ENCODE results near the gene PPP1R27. TPM values are rescaled to one million over a fixed set of nuclear protein-coding genes. Genes with fewer than 3 reads are reported as not detected.
"Not testable (repeated sequence)": the region's sequence is repeated elsewhere in the genome, so short reads cannot be mapped to it uniquely, and the experiment has no call there.

Gene PPP1R27
- total RNA-seq, 1 donor from 2014 or later = not detected

DNA sequence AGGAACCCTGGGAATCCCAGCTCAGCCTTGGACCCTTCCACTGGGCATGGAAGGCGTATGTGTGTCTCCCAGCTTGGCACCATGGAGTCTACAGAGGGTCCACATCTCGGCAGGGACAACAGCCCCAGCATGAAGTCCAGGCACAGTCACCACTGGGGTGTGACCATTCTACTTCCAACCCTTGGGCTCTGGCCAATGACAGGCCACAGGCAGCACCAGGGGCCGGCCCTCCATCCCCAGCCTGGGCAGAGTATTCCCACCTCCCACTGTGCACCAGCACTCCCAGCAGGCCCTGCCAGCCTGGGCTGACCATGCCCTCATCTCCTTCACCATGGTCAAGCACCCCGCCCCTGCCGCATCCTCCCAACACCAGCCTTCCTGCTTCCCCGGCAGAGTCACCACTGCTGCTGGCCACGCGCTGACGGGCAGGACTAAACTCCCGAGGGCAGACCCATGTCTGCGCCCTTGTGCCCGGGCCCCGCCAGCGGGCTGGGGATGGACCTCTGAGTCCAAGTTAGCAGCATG lies 9.5 kb upstream of the PPP1R27 start:
- no peak for DNase-seq (ENCODE audit: missing footprints)
- intact Hi-C loops (cut with DNase I) = no loop called here
- no peak for ATAC-seq

DNA sequence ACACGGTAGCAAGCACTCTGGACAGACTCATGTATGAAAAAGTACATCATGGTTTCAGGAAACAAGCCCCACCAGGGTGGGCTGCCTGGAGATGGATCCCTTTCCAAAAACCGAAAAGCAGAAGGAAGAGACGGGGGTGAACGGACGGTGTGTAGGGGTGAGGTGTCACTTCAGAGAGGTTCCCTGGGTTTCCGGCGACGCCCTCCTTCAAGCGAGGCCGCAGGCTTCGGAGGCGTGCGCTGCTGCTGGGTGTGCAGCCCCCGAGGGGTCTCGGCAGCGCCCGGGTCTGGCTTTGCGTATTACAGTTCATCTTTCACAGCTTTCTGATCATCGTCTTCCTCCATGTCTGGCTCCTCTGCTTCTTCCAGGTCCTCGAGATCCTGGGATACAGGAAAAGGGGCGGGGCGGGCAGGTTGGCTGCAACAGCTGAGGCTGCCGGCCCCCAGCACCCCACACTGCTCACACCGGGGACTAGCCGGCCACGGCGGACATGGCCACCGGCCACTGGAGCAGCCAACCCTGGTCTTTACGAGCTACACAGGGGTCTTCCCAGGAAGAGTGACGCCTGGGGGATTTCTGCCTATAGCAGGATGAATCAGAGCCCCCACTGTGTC lies 9.0 kb upstream of the PPP1R27 start:
- DNase-seq (ENCODE audit: missing footprints) (no peak), ATAC-seq (no peak)
- intact Hi-C loops (cut with DNase I) = no loop called here

DNA sequence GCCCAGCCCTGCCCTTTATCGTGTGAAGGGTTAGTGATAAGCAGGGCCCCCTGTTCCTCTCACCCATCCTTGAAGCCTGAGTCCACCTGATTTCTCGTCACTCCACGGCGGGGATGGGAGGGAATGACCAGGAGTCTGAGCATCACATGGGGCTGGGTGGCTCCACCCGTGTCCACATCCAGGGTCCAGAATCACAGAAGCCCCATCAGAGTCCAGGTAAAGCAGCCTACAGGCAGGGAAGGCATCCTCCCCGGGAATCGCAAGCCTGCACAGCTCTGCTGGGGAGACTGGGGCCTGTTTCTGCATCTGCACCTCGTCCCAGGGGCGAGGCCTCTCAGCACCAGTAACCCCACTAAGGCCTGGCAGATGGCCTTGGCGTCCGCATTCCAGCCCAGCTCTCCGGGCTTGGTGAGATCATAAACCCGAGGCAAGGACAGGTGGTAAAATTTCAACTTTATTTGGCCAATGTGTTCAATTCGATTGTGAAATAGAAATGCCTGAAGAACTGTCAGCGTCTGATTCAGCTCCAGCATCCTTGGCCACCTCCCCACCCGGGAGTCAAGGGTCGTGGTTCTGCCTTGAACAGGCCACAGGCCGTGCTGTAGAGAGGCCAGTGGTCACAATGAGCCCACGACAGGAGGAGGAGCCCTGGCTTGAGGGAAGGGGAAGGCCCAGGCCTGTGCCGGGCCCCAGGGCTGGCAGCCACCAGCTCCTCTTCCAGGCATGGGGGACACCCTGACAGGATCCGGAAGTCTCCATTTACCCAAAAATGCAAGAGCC lies 8.1 kb upstream of the PPP1R27 start:
- no peak for ATAC-seq
- intact Hi-C loops (cut with DNase I) = no loop called here

DNA sequence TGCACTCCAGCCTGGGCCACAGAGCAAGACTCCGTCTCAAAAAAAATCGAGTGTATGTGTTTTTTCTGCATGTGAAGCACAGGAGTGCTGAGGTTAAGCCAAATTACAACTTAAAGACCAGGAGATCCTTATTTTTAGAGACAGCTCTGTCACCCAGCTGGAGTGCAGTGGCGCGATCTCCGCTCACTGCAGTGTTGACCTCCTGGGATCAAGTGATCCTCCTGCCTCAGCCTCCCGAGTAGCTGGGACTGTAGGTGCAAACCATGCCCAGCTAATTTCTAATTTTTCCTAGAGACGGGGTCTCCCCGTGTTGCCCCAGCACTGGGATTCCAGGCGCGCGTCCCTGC lies 7.5 kb upstream of the PPP1R27 start:
- DNase-seq (ENCODE audit: missing footprints) = no peak

More for the DNA sequence above, 8.1 kb upstream of the PPP1R27 start:
- no peak for DNase-seq (ENCODE audit: missing footprints)

DNA sequence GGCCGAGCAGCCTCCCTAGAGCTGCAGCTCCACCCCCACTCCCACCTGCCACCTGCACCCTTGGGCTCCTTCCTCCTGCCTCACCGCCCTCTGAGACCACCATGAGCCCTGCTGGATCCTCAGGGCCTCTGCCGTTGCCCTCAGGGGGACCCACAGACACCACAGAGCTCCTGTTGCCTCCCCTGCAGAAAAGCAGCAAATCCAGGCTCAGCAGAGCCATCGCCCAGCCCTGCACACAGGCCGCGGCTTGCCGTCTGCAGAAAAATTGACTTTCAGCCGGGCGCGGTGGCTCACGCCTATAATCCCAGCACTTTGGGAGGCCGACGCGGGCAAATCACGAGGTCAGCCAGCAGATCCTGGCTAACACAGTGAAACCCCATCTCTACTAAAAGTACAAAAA lies 7.0 kb upstream of the PPP1R27 start:
- intact Hi-C loops (cut with DNase I) = no loop called here
- ATAC-seq (peak; percentile 3), DNase-seq (ENCODE audit: missing footprints) (no peak)

More for the DNA sequence above, 7.5 kb upstream of the PPP1R27 start:
- intact Hi-C loops (cut with DNase I) = no loop called here
- ATAC-seq = no peak

DNA sequence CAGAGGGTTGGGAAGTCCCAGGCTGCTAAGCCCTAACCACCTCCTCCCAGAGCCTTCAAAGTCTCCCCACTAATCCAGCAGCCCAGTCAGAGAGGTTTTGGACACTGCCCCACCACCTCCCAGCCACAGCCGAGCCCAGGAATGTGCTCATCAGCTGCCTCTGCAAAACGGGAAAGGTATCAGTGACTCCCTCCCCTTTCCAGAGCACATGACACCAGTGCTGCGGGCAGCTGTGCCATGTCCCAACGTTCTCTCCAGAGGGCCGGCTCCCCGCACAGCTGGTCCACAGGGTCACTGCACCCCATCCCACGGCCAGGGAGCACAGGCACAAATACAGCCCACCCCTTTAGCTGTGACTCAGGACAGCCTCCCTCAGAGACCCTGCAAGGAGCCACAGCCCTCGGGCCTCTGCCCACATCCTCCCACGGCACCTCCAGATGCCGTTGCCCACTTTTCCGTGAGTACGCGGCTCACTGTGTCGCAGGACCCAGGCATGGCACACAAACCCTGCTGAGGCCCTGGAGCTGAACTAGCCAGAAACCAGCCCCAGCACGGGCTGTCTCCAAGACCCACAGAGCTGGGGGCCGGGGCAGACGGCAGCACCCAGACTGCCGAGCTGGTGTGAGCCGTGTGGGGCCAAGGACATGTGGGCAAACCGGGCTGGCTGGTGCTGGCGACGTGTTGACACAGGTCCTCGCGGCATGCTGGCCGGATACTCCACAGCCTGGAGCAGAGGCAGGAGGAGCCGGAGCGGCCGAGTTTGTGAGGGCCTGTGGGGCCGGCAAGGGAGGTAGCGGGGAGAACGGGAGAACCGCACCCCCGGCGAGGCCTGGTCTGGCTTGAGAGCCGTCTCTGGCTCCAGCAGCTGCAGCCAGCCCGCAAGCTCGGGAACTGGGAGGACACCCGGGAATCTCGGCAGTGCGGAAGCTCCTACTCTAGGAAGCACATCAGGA lies 6.3 kb upstream of the PPP1R27 start:
- intact Hi-C loops (cut with DNase I) = no loop called here
- DNase-seq (ENCODE audit: missing footprints) = no peak
- ATAC-seq = peak; percentile 72

DNA sequence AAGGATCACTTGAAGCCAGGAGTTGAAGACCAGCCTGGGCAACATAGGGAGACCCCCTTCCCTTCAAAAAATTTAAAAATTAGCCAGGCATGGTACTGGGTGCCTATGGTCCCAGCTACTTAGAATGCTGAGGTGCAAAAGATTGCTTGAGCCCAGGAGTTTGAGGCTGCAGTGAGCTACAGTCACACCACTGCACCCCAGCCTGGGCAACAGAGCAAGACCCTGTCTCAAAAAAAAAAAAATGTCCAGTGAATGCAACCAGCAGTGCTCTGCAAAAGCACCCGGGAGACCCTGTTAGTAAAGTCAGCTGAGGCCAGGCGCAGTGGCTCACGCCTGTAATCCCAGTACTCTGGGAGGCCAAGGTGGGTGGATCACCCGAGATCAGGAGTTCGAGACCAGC lies 5.2 kb upstream of the PPP1R27 start:
- ATAC-seq; intact Hi-C loops (cut with DNase I); DNase-seq (ENCODE audit: missing footprints): not testable (repeated sequence)

DNA sequence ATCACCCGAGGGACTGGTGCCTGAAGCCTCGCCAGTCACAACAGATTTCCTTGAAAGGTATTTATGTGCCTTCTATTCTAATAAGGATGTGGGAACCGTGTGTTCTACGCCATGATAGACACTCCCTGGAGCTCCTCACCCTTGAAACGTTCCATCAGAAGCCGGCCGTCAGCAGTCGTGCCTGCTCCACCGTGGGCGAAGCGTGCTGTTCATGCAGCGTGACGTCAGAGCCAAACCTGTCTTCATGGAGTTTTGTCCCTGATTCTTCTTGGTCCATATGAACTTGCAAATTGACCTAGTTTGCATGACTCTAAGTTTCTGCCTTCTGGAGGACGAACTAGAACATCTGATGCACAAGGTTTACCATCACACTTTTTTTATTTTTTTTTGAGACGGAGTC lies 4.5 kb upstream of the PPP1R27 start:
- no peak for ATAC-seq

DNA sequence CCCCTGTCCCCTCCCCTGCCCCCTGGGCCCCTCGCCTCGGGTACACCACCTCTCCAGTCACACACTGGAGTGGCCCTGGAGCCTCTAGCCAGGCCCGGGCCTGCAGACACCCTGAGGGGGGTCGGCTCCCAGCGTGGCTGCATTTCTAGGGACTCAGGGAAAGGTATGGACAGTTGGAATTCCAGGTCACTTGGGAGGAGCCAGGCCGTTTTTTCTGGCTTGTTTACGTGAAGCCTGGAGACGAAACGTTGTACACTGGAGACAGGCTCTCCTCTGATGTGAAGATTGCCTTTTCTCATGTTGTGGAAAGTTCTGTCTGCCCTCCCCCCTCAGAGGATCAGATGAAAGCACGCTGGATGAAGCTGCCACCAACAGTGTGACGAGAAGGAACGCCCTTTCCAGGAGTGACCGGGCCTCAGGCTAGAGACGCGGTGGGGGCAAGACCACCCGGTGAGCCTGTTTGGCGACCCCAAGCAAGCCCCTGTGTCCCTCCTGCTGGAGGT lies 4.0 kb upstream of the PPP1R27 start:
- ATAC-seq (no peak), DNase-seq (ENCODE audit: missing footprints) (no peak)
- intact Hi-C loops (cut with DNase I) = no loop called here

More for the DNA sequence above, 4.5 kb upstream of the PPP1R27 start:
- no peak for DNase-seq (ENCODE audit: missing footprints)
- intact Hi-C loops (cut with DNase I) = no loop called here

DNA sequence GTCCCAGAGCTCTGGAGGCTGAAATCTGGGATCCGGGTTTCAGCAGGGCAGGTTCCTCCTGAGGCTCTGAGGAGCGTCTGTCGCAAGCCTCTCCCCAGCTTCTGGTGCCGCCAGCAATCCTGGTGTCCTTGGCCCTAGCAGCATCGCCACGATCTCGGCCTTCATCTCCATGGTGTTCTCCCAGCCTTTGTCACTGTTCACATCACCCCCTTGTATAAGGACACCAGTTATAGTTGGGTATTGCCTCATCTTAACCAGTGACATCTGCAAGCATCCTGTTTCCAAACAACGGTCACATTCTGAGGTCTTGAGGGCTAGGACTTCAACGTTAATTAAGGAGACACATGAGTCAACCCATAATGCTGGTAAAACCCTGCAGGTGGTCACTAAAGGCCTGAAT lies 2.8 kb upstream of the PPP1R27 start:
- DNase-seq (ENCODE audit: missing footprints) (no peak), ATAC-seq (no peak)
- intact Hi-C loops (cut with DNase I) = no loop called here

DNA sequence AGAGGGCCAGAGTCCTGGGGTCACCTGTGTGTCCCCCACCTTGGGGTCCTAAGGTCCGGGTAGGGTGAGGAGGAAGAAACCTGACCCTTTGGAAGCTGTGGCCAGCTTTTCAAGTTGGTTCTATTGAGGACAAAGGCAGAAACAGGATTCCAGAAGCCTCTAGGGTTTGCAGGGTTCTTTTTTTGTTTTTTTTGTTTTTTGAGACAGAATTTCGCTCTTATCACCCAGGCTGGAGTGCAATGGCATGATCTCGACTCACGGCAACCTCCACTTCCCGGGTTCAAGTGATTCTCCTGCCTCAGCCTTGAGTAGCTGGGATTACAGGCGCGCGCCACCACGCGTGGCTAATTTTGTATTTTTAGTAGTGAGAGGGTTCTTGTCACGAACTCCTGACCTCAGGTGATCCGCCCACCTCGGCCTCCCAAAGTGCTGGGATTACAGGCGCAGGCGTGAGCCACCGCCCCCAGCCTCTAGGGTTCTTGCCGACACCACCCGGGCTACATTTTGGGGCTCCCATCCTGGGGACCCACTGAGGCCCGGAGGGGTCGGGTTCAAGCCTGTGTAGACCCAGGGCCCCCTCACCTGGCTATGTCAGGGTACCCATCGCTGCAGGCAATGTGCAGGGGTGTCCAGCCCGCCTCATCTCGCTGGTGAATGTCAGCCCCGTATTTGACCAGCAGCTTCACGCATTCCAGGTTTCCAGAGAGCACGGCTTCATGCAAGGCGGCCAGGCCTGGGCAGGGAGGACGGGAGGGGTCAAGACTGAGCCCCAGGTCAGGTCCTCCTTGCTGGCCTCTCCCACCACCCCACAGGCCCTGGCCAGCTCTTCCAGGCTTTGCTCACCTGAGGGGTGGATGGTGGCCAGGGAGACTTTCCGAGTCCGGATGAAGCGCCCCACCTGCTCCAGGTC lies 674 bp downstream of the PPP1R27 start:
- intact Hi-C loops (cut with DNase I) = loop anchor here (1.0 kb wide), 1 partner anchor 26 kb away; the partner anchor contains the start of gene P4HB
- DNase-seq (ENCODE audit: missing footprints) (no peak), ATAC-seq (no peak)

DNA sequence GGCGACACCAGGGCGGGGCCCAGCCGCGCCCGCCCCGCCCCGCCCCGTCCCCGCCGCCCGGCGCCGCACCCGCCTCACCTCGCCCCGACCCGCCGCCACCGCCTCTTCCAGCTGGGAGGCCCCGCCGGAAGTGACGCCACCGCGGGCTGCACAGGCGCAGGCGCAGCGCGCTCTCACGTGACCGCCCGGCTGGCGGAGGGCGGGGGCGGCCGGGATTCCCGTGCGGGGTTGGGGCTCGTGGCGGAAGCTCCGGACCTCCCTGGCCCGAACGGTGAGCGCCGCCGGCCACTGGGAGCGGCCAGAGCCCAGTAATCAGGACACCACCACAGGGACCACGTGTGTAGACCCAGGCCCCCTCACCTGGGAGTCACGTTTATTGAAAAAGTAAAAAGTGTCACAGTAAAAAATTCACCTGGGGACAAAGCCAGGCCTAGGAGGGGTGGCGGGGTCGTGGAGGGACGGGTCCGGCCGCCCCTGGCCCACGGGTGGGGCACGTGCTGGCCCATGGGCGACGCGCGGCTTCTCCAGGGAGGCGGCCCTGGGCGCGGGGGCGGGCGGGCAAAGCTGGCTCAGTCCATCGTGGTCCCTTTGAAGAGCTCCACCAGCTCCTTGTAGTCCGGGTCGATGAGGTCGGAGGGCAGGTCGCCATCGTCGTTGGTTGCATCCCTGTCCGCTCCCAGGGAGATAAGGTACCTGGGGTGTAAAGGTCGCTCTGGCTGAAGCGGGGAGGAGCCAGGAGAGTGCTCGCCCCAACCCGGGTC lies 1.5 kb downstream of the PPP1R27 start, which contains the start of gene MCRIP1:
TSS of gene MCRIP1 (minus strand) at position 132 of the 761 bp plus-strand sequence. CDS start 8,785 bp downstream, outside the sequence.
- peak; percentile 99 for DNase-seq (ENCODE audit: missing footprints)
- intact Hi-C loops (cut with DNase I) = loop anchor here (1.0 kb wide), 1 partner anchor 27 kb away; the partner anchor contains the start of gene P4HB
- ATAC-seq = peak; percentile 92

DNA sequence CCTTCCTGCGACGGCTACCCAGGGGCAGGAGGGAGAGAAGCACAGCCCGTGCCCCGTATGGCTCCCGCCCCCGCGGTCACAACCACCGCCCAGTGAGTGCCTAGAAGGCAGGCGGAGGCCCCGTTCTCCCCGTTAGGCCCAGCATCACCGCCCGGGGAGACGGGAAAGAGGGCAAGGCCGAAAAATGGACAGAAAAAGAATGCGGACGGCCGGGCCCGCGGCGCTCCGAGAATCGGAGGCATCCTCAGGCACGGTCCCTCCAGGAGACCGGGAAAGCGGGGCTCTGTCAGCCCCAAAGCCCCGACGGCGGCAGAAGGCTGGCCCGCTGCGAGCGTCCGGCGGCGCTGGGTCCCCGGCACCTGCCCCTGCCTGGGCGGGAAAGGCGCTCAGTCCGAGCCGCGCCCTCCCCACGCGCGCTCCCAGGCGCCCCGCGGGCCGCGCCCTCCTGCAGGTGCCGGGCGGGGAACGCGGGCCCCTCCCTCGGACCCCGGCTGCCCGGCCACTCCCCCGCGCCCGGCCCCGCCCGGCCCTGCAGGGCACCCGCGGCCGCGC lies 2.2 kb downstream of the PPP1R27 start:
- intact Hi-C loops (cut with DNase I) = loop anchor here (1.0 kb wide), 1 partner anchor 28 kb away; the partner anchor contains the start of gene P4HB
- ATAC-seq (no peak), DNase-seq (ENCODE audit: missing footprints) (no peak)

DNA sequence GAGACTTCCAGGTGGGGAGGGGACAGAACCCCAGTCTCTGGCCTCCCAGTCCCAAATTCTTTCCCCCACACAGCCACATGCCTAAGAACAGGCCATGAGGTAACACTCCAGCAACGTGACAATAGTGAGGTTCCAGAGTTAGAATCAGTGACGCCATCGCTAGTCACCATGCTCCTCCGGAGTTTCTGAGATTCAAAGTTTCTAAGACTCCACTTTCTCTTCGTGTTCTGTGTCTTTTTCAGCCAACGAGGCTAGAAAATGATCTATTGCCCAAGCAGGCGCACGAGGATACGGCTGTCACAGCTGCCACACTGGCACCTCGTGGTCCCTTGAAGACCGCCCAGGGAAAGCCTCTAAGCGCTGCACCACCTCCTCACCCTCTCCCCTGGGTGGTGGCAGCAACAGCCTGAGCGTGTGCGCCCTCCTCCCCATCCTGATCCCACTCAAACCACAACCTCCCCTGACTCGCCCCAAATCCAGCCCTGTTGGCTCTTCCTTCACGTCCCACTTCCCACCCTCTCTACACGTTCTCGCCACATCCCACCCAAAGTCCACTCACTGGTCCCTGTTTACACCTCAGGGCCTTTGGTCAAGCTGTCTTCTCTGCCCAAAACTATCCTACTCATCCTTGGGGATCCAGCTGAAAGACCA lies 2.8 kb downstream of the PPP1R27 start:
- DNase-seq (ENCODE audit: missing footprints) (no peak), ATAC-seq (peak; percentile 22)
- intact Hi-C loops (cut with DNase I) = no loop called here

DNA sequence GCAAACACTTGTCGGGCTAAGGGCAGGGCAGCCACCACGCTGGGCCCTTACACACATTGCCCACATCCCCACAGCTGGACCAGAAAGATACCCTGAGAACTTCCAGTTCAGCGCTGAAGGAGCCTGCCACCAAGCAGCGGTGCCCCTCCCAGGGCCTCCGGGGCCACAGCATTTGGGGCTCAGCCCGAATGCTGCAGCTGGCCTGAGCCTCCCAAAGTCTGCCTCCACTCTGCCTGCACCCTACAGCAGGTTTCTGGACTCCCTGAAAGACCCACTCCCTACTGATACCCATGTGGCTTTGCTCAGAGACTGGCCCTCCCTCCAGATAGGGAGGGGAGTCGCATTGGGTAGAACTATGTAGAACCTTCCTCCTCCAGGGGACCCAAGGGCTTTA lies 3.3 kb downstream of the PPP1R27 start:
- intact Hi-C loops (cut with DNase I) = no loop called here
- no peak for ATAC-seq
- no peak for DNase-seq (ENCODE audit: missing footprints)

DNA sequence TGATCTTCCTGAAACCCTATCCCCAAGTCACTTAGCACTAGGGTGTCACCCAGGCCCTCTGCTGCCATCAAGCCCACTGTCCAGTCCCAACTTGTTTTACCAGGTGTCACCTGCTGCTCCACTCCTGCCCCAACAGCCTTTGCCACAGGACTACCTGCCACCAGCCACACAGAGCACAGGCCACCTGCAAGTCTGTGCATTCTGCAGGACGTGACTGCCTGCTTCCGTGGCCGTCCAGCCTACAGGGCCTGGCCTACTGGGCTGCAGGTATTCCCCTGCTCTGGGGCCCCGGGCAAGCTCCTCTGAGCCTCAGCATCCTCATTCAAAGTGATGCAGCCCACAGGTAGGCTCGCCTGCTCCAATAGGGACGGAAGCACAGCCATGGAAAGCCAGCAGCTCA lies 5.0 kb downstream of the PPP1R27 start:
- DNase-seq (ENCODE audit: missing footprints) = no peak
- ATAC-seq = no peak
- intact Hi-C loops (cut with DNase I) = no loop called here

All from Right ventricle myocardium inferior (tissue), 1 donor.